K562 (cell line): ENCODE measurements around the gene FBXW9. TPM values are rescaled to one million over a fixed set of nuclear protein-coding genes. Genes with fewer than 3 reads are reported as not detected.

Experiments used
- CC2D1A ChIP-seq: fragments of 450-650 bp; IDR thresholded peaks from 2 replicates; pipeline ENCODE4 v1.6.1; 2017; ENCODE audit warnings: mild to moderate bottlenecking
- DIDO1 ChIP-seq: fragments of 450-650 bp; IDR thresholded peaks from 2 replicates; pipeline ENCODE4 v1.6.1; 2016; ENCODE audit warnings: low read depth, missing biosample characterization, missing genetic modification characterization
- ETV6 ChIP-seq, 3 experiments: fragments of 150-350 bp in 1 of 3; sonication (generic) in 1 of 3; formaldehyde crosslinking in 1 of 3; IDR thresholded peaks; 2 replicates each; pipeline versions ENCODE4 v1.6.1 to v1.8.0; 2014 to 2022; ENCODE audit warnings: borderline replicate concordance in 2 of 3, low read depth in 2 of 3, antibody characterized with exemption in 1 of 3, low read length in 1 of 3, mild to moderate bottlenecking in 1 of 3, missing genetic modification reagents in 1 of 3
- FUS ChIP-seq: fragments of 200-400 bp; formaldehyde crosslinking; optimal IDR thresholded peaks from 2 replicates; pipeline ENCODE3; 2017; ENCODE audit warnings: low read depth, low read length
- ID3 ChIP-seq, 2 experiments: fragments of 250-450 bp in 1 of 2; fragments of 450-650 bp in 1 of 2; sonication (Bioruptor Pico) in 1 of 2; IDR thresholded peaks; 2 replicates each; pipeline versions ENCODE4 v1.6.1 to v1.8.0; 2016 to 2021; ENCODE audit warnings: mild to moderate bottlenecking in 2 of 2, moderate library complexity in 2 of 2, missing compliant biosample characterization in 1 of 2, missing genetic modification characterization in 1 of 2
- KDM1A ChIP-seq, 2 experiments: fragments of 450-650 bp; IDR thresholded peaks; 2 replicates each; pipeline ENCODE4 v1.6.1; 2016; ENCODE audit warnings: mild to moderate bottlenecking in 2 of 2
- LCOR ChIP-seq: sonication (generic); formaldehyde crosslinking; IDR thresholded peaks from 2 replicates; pipeline ENCODE4 v1.8.0; 2022; ENCODE audit warnings: mild to moderate bottlenecking, missing genetic modification reagents
- MAX ChIP-seq: sonication (generic); formaldehyde crosslinking; IDR thresholded peaks from 2 replicates; pipeline ENCODE4 v1.9.0; 2022; ENCODE audit warnings: mild to moderate bottlenecking, missing genetic modification reagents
- MGA ChIP-seq: fragments of 450-650 bp; IDR thresholded peaks from 2 replicates; pipeline ENCODE4 v1.6.1; 2016; ENCODE audit warnings: mild to moderate bottlenecking, moderate library complexity
- PCBP1 ChIP-seq: fragments of 200-400 bp; formaldehyde crosslinking; IDR thresholded peaks from 2 replicates; pipeline ENCODE4 v1.6.1; 2018; ENCODE audit warnings: mild to moderate bottlenecking, low read depth, low read length; ENCODE audit not compliant: poor library complexity, severe bottlenecking
- SAP30 ChIP-seq: fragments of 200-600 bp; sonication (generic); IDR thresholded peaks from 2 replicates; pipeline ENCODE4 v1.6.1; 2012; ENCODE audit warnings: borderline replicate concordance, low read depth, mild to moderate bottlenecking, moderate library complexity, low read length, control low read depth, inconsistent platforms; ENCODE audit not compliant: insufficient read depth, poor library complexity, severe bottlenecking
- ZNF316 ChIP-seq: fragments of 450-650 bp; IDR thresholded peaks from 2 replicates; pipeline ENCODE4 v1.6.1; 2016
- ZNF408 ChIP-seq: fragments of 250-450 bp; sonication (Bioruptor Pico); IDR thresholded peaks from 2 replicates; pipeline ENCODE4 v1.4.0; 2020; ENCODE audit warnings: low read depth, mild to moderate bottlenecking, moderate library complexity
- ZNF584 ChIP-seq: fragments of 200-800 bp; sonication (Bioruptor generic); IDR thresholded peaks from 2 replicates; pipeline ENCODE4 v1.6.1; 2016; ENCODE audit warnings: low read depth, mild to moderate bottlenecking, missing genetic modification characterization, missing compliant biosample characterization
- ZZZ3 ChIP-seq: fragments of 450-650 bp; IDR thresholded peaks from 2 replicates; pipeline ENCODE4 v1.6.1; 2016; ENCODE audit warnings: antibody characterized with exemption, mild to moderate bottlenecking, moderate library complexity
- polyA plus RNA-seq, 8 experiments: library from polyadenylated mRNA; depleted of rRNA in 4 of 8; stranded (reverse) in 5 of 8; unstranded in 3 of 8; fragments of >200 nt; fragmentation: Nextera tagmentation in 2 of 8; fragmentation: Illumina TruSeq in 1 of 8; extraction: Ambion mirVana in 2 of 8; extraction: Trizol in 1 of 8; gene quantifications; 2 replicates each; pipeline versions ENCODE4 v1.2.1 to v1.2.3, GENCODE V29; 2011 to 2014; ENCODE audit warnings: inconsistent platforms in 1 of 8, missing spikeins in 1 of 8
- total RNA-seq, 7 experiments: library from RNA; depleted of rRNA in 6 of 7; stranded (reverse); fragments of >200 nt in 6 of 7; fragmentation: Illumina TruSeq in 2 of 7; extraction: Trizol in 2 of 7; gene quantifications; 2 replicates each; pipeline versions ENCODE4 v1.2.1 to v1.2.3, GENCODE V29; 2011 to 2021; ENCODE audit warnings: low replicate concordance in 1 of 7

FBXW9 gene
- total and polyA plus RNA-seq, 9 of the 15 experiments (the other 6 are each of a cell fraction or from before 2014, with no cell fraction given) = 0.23 to 21.7 (median 6.2) TPM

- peak; percentile 80 for TF ChIP-seq MGA
- TF ChIP-seq ZNF316 = 0 out of 2 replicates have a peak, but pooled peaks have one; percentile 3
- TF ChIP-seq SAP30 = peak; percentile 25
- no peak for TF ChIP-seq KDM1A (IDR thresholded peaks at IDR 0.05)
- no peak for TF ChIP-seq PCBP1
- peak; percentile 58; the same call in 1 of the 2 replicates for TF ChIP-seq MAX (CRISPR knock-in tag)
- no peak for TF ChIP-seq DIDO1
- TF ChIP-seq ZZZ3 = no peak
- no peak for TF ChIP-seq ID3 (CRISPR knock-in tag; IDR thresholded peaks at IDR 0.05)
- TF ChIP-seq ID3 (tag; IDR thresholded peaks at IDR 0.05) = no peak
- TF ChIP-seq ETV6 (IDR thresholded peaks at IDR 0.05; ENCODE audit: borderline replicate concordance in 1 of 2, low read depth in 2 of 2, low read length in 1 of 2) = no peak
- TF ChIP-seq ETV6 (CRISPR knock-in tag; IDR thresholded peaks at IDR 0.05; ENCODE audit: borderline replicate concordance) = no peak
- 0 out of 2 replicates have a peak, but pooled peaks have one; percentile 8 for TF ChIP-seq LCOR
- no peak for TF ChIP-seq CC2D1A
- TF ChIP-seq ZNF408 (CRISPR knock-in tag) = no peak
- no peak for TF ChIP-seq ZNF584
- no peak for TF ChIP-seq FUS
Observed at GRCh38 chr19:12668932-12669269, 27.5 kb downstream of the FBXW9 start (continued).
